Measurements from ENCODE around the gene PTEN.

GRCh38 chr10:87866412-87866974 lies 3.1 kb downstream of the PTEN start:
- no peak for TF ChIP-seq CTCF (IDR thresholded peaks at IDR 0.05)
- TF ChIP-seq POLR2A (IDR thresholded peaks at IDR 0.05): no peak

All from heart left ventricle (tissue), 13 donors.